SK-N-SH treated with all-trans-retinoic acid at 6 μM for 48 hours (cell line): ENCODE results near the gene LRRC26.

Source experiments
- ATAC-seq: fragments of 200-7000 bp; cut with Tn5 transposase; 3 replicates; pipeline ENCODE4 v1.9.1; 2020; ENCODE audit warnings: mild to moderate bottlenecking, moderate library complexity
- ARNTL ChIP-seq: fragments of 450-650 bp; formaldehyde crosslinking; IDR thresholded peaks from 2 replicates; pipeline ENCODE4 v1.5.0; 2020; ENCODE audit warnings: low read depth, mild to moderate bottlenecking, moderate library complexity, borderline replicate concordance
- BACH2 ChIP-seq: fragments of 250-450 bp; sonication (Bioruptor Pico); IDR thresholded peaks from 2 replicates; pipeline ENCODE4 v1.9.0; 2021; ENCODE audit warnings: mild to moderate bottlenecking, borderline replicate concordance
- CSDC2 ChIP-seq: fragments of 250-450 bp; sonication (Bioruptor Pico); IDR thresholded peaks from 2 replicates; pipeline ENCODE4 v1.5.0; 2020; ENCODE audit warnings: mild to moderate bottlenecking, moderate library complexity
- ESRRG ChIP-seq: fragments of 250-450 bp; sonication (Bioruptor Pico); IDR thresholded peaks from 2 replicates; pipeline ENCODE4 v1.6.1; 2021; ENCODE audit warnings: mild to moderate bottlenecking
- ISL1 ChIP-seq: fragments of 250-450 bp; sonication (Bioruptor Pico); IDR thresholded peaks from 2 replicates; pipeline ENCODE4 v2.1.2; 2022; ENCODE audit warnings: mild to moderate bottlenecking, moderate library complexity
- OSR1 ChIP-seq: fragments of 250-450 bp; sonication (Bioruptor Pico); IDR thresholded peaks from 2 replicates; pipeline ENCODE4 v1.8.0; 2022; ENCODE audit warnings: moderate library complexity, mild to moderate bottlenecking, inconsistent platforms
- PPARA ChIP-seq: fragments of 250-450 bp; sonication (Bioruptor Pico); IDR thresholded peaks from 2 replicates; pipeline ENCODE4 v1.5.0; 2020; ENCODE audit warnings: mild to moderate bottlenecking, borderline replicate concordance
- RARB ChIP-seq: fragments of 250-450 bp; sonication (Bioruptor Pico); IDR thresholded peaks from 2 replicates; pipeline ENCODE4 v1.8.0; 2021; ENCODE audit warnings: mild to moderate bottlenecking, moderate library complexity
- SNAI2 ChIP-seq: fragments of 250-450 bp; sonication (Bioruptor Pico); IDR thresholded peaks from 2 replicates; pipeline ENCODE4 v1.5.0; 2020; ENCODE audit warnings: mild to moderate bottlenecking, moderate library complexity
- TCF4 ChIP-seq: fragments of 250-450 bp; sonication (Bioruptor Pico); IDR thresholded peaks from 2 replicates; pipeline ENCODE4 v1.8.0; 2021; ENCODE audit warnings: mild to moderate bottlenecking, moderate library complexity, borderline replicate concordance
- TOX ChIP-seq: fragments of 250-450 bp; sonication (Bioruptor Pico); IDR thresholded peaks from 2 replicates; pipeline ENCODE4 v1.8.0; 2021; ENCODE audit warnings: mild to moderate bottlenecking, moderate library complexity, borderline replicate concordance
- ZC3H10 ChIP-seq: fragments of 250-450 bp; sonication (Bioruptor Pico); IDR thresholded peaks from 2 replicates; pipeline ENCODE4 v1.5.1; 2021; ENCODE audit warnings: mild to moderate bottlenecking, moderate library complexity
- ZFP3 ChIP-seq: fragments of 250-450 bp; sonication (Bioruptor Pico); IDR thresholded peaks from 2 replicates; pipeline ENCODE4 v1.5.0; 2020; ENCODE audit warnings: mild to moderate bottlenecking, moderate library complexity
- ZFP30 ChIP-seq: fragments of 450-650 bp; formaldehyde crosslinking; IDR thresholded peaks from 2 replicates; pipeline ENCODE4 v1.5.0; 2022; ENCODE audit warnings: mild to moderate bottlenecking, moderate library complexity
- ZNF565 ChIP-seq: fragments of 450-650 bp; formaldehyde crosslinking; conservative IDR thresholded peaks from 2 replicates; pipeline ENCODE4 v1.5.0; 2020; ENCODE audit warnings: low read depth, mild to moderate bottlenecking, moderate library complexity
- ZNF70 ChIP-seq: fragments of 450-650 bp; formaldehyde crosslinking; IDR thresholded peaks from 2 replicates; pipeline ENCODE4 v1.5.0; 2020; ENCODE audit warnings: mild to moderate bottlenecking, moderate library complexity
- ZNF8 ChIP-seq: fragments of 450-650 bp; formaldehyde crosslinking; IDR thresholded peaks from 2 replicates; pipeline ENCODE4 v1.5.0; 2020; ENCODE audit warnings: mild to moderate bottlenecking, moderate library complexity
- TF ChIP-seq, protein P1 (sequence below): fragments of 250-450 bp; sonication (Bioruptor Pico); IDR thresholded peaks from 2 replicates; pipeline ENCODE4 v1.5.0; 2020; ENCODE audit warnings: mild to moderate bottlenecking, moderate library complexity
- TF ChIP-seq, protein P2 (sequence below): fragments of 250-450 bp; sonication (Bioruptor Pico); IDR thresholded peaks from 2 replicates; pipeline ENCODE4 v1.8.0; 2021; ENCODE audit warnings: low read depth, mild to moderate bottlenecking, moderate library complexity, borderline replicate concordance
- TF ChIP-seq, protein P3 (sequence below): fragments of 250-450 bp; sonication (Bioruptor Pico); IDR thresholded peaks from 2 replicates; pipeline ENCODE4 v1.8.0; 2020; ENCODE audit warnings: mild to moderate bottlenecking, moderate library complexity, borderline replicate concordance
- TF ChIP-seq, protein P4 (sequence below): fragments of 250-450 bp; sonication (Bioruptor Pico); IDR thresholded peaks from 2 replicates; pipeline ENCODE4 v1.5.1; 2020; ENCODE audit warnings: low read depth, mild to moderate bottlenecking, moderate library complexity

Gene LRRC26

DNA sequence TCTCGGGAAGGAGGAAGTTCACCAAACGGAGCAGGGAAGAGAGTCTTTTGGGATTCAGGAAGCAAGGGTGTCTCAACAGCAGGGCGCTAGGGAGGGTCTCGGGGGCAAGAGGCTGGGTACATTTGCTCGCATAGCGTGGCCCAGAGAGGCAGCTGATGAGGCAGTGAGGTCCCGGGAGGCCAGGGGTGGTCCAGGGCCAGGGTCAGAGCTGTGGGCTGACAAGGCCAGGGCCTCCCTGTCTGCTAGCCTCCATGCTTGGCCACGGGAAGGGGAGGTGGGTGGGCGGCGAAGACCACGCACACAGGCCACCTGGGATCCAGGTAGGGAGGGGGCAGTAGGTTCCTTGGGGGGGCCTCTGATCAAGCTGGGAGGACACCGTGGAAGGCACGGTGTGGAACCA, 41.7 kb upstream of the LRRC26 start (continued):
- TF ChIP-seq, protein P1, sequence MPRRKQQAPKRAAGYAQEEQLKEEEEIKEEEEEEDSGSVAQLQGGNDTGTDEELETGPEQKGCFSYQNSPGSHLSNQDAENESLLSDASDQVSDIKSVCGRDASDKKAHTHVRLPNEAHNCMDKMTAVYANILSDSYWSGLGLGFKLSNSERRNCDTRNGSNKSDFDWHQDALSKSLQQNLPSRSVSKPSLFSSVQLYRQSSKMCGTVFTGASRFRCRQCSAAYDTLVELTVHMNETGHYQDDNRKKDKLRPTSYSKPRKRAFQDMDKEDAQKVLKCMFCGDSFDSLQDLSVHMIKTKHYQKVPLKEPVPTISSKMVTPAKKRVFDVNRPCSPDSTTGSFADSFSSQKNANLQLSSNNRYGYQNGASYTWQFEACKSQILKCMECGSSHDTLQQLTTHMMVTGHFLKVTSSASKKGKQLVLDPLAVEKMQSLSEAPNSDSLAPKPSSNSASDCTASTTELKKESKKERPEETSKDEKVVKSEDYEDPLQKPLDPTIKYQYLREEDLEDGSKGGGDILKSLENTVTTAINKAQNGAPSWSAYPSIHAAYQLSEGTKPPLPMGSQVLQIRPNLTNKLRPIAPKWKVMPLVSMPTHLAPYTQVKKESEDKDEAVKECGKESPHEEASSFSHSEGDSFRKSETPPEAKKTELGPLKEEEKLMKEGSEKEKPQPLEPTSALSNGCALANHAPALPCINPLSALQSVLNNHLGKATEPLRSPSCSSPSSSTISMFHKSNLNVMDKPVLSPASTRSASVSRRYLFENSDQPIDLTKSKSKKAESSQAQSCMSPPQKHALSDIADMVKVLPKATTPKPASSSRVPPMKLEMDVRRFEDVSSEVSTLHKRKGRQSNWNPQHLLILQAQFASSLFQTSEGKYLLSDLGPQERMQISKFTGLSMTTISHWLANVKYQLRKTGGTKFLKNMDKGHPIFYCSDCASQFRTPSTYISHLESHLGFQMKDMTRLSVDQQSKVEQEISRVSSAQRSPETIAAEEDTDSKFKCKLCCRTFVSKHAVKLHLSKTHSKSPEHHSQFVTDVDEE = no peak

DNA sequence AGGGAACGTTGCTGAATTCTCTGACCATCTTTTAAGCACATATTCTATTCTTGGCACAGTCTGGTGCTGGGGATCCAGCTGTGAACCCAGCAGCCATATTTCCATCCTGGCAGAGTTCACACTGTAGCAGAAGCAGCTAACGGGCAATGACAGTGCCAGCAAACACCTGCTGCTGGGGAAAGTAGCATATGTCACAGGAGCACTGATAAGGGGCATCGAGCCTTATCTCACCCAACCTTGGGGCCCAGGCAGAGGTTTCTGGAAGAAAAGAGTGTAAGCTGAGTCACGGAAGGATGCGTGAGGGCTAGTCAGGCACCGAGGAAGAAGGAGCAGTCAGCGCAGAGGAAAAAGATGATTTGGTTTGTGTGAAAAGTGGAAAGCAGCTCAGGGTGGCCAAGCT, 36.8 kb upstream of the LRRC26 start:
- TF ChIP-seq ZFP30 (CRISPR knock-in tag) (no peak), TCF4 (no peak), RARB (no peak), ISL1 (CRISPR knock-in tag) (no peak), ZNF70 (CRISPR knock-in tag) (no peak), CSDC2 (CRISPR knock-in tag) (no peak), BACH2 (CRISPR knock-in tag) (no peak), OSR1 (CRISPR knock-in tag) (no peak), ZC3H10 (CRISPR knock-in tag) (no peak), SNAI2 (CRISPR knock-in tag) (no peak), TOX (no peak), ESRRG (no peak), ARNTL (CRISPR knock-in tag) (no peak), ZNF565 (CRISPR knock-in tag) (no peak)
- TF ChIP-seq, protein P2, sequence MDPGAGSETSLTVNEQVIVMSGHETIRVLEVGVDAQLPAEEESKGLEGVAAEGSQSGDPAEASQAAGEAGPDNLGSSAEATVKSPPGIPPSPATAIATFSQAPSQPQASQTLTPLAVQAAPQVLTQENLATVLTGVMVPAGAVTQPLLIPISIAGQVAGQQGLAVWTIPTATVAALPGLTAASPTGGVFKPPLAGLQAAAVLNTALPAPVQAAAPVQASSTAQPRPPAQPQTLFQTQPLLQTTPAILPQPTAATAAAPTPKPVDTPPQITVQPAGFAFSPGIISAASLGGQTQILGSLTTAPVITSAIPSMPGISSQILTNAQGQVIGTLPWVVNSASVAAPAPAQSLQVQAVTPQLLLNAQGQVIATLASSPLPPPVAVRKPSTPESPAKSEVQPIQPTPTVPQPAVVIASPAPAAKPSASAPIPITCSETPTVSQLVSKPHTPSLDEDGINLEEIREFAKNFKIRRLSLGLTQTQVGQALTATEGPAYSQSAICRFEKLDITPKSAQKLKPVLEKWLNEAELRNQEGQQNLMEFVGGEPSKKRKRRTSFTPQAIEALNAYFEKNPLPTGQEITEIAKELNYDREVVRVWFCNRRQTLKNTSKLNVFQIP = no peak
- ATAC-seq = no peak

DNA sequence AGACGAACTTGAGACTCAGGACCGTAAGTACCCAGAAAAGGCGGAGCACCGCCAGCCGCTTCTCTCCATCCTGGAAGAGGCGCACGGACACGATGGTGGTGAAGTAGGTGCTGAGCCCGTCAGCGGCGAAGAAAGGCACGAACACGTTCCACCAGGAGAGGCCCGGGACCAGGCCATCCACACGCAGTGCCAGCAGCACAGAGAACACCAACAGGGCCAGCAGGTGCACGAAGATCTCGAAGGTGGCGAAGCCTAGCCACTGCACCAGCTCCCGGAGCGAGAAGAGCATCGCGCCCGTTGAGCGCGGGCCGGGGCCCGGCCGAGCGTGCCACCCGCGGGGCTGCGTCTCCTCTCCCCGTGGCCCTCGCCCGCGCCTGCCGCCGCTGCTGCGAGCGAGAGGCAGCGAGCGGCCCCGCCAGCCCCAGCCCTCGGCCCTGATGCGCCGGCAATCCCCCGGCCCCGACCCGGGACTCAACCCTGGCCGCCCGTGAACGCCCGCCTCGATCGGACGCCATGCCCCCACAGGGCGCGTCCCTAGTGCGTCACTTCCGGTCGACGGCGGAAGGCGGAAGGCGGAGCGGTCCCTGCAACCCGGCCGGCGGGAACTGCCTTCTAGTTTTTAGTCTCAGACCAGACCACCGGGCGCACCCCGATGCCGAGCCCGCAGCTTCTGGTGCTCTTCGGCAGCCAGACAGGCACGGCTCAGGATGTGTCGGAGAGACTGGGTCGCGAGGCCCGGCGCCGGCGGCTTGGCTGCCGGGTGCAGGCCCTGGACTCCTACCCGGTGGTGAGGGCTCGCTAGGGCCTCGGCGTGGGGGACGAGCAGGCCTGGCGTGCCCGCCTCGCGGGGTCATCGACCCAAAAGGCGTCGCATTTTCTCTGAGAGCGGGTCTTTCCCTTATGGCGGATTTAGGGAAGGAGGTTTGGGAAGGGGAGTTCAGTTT, 35.5 kb upstream of the LRRC26 start, which contains the start of the genes NDOR1 and TMEM203:
Gene NDOR1 (plus strand): TSS at position 575 of the 944 bp plus-strand sequence. CDS start 78 bp downstream, at position 653.
Gene TMEM203 (minus strand): TSS at position 523 of the 944 bp plus-strand sequence. CDS start 234 bp downstream, at position 289.
- TF ChIP-seq, protein P3, sequence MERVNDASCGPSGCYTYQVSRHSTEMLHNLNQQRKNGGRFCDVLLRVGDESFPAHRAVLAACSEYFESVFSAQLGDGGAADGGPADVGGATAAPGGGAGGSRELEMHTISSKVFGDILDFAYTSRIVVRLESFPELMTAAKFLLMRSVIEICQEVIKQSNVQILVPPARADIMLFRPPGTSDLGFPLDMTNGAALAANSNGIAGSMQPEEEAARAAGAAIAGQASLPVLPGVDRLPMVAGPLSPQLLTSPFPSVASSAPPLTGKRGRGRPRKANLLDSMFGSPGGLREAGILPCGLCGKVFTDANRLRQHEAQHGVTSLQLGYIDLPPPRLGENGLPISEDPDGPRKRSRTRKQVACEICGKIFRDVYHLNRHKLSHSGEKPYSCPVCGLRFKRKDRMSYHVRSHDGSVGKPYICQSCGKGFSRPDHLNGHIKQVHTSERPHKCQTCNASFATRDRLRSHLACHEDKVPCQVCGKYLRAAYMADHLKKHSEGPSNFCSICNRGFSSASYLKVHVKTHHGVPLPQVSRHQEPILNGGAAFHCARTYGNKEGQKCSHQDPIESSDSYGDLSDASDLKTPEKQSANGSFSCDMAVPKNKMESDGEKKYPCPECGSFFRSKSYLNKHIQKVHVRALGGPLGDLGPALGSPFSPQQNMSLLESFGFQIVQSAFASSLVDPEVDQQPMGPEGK (CRISPR knock-in tag) = no peak
- TF ChIP-seq ZFP3 = 0 out of 2 replicates have a peak, but pooled peaks have one; percentile 32
- peak; percentile 53 for ATAC-seq

DNA sequence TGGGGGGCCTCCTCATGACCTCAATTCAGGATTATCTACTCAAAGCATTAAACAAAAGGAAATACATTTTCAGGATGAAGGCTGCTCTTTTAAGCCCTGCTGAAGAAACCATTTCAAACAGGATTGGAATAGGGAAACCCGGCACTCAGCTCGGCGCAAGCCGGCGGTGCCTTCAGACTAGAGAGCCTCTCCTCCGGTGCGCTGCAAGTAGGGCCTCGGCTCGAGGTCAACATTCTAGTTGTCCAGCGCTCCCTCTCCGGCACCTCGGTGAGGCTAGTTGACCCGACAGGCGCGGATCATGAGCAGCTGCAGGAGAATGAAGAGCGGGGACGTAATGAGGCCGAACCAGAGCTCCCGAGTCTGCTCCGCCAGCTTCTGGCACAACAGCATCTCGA, 34.9 kb upstream of the LRRC26 start:
- ATAC-seq = no peak
- TF ChIP-seq SNAI2 (CRISPR knock-in tag) (no peak), CSDC2 (CRISPR knock-in tag) (no peak), ZC3H10 (CRISPR knock-in tag) (no peak), ZFP30 (CRISPR knock-in tag) (no peak), RARB (no peak), PPARA (CRISPR knock-in tag) (no peak), OSR1 (CRISPR knock-in tag) (no peak), TOX (no peak), ISL1 (CRISPR knock-in tag) (no peak), ESRRG (no peak), ZNF565 (CRISPR knock-in tag) (no peak), ARNTL (CRISPR knock-in tag) (no peak), TCF4 (no peak), ZNF8 (no peak)
- TF ChIP-seq, protein P3 (CRISPR knock-in tag) = no peak
- TF ChIP-seq, protein P2 = no peak
- TF ChIP-seq, protein P4, sequence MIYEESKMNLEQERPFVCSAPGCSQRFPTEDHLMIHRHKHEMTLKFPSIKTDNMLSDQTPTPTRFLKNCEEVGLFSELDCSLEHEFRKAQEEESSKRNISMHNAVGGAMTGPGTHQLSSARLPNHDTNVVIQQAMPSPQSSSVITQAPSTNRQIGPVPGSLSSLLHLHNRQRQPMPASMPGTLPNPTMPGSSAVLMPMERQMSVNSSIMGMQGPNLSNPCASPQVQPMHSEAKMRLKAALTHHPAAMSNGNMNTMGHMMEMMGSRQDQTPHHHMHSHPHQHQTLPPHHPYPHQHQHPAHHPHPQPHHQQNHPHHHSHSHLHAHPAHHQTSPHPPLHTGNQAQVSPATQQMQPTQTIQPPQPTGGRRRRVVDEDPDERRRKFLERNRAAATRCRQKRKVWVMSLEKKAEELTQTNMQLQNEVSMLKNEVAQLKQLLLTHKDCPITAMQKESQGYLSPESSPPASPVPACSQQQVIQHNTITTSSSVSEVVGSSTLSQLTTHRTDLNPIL (CRISPR knock-in tag) = no peak
